GM19035 (cell line): Measurements from ENCODE around the gene ZBTB17.

Experiments
- ATAC-seq: cut with Tn5 transposase; IDR thresholded peaks from one replicate; pipeline ENCODE4 v1.9.1; 2021; ENCODE audit not compliant: unreplicated experiment

Gene ZBTB17

DNA sequence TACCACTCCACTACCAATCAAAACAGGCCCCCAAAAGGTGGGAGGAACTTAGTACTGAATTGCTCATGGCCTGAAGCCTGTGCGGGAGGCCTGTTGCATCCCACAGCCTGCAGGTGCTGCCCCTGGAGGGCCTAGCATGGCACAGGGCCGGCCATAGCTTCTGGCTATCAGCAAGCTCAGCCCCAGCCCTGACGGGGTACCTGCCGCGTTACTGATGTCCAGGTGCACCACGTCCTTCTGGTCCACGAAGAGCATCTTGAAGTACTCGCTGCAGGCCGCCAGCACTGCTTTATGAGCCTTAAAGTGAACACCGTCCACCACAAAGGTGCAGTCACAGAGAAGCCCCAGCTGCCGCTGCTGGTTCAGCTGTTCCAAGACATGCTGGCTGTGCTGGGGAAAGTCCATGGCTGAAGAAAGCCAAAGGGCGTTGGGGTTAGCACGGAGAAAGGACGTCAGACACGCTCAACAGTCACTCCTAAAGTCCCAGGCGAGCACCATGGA is 27.8 kb downstream of the ZBTB17 start:
- ATAC-seq, result no peak

DNA sequence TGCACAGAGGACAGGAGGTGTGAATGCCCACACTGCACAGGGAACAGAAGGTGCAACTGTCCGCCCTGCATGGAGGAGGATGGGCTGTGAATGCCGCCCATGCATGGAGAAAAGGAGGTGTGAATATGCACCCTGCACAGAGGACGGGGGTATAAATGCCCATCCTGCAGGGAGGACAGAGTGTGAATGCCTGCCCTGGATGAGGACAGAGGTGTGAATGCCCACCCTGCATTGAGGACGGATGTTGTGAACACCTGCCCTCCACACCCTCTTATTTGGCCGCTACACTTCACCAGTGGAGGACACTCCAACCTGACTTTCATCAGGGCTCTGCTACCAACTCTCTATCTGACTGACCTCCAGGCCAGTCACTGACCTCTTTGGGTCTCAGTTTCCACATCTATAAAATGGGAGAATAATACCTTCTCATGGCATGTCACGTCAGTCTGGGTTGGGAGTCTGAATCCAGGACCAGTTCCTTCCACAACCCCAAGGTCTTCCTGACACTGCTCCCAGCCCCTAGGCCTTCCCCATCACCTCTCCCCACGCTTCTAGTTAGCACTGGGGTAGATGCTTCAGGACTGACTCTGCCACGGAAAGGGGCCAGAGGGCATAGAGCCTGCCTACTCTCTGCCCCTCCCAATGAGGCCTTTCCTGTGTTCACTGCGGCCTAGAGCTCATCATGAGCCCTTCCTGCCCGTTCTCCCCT is 28.4 kb downstream of the ZBTB17 start:
- ATAC-seq, result no peak

- ATAC-seq, result no peak
These were observed 29.1 kb downstream of the ZBTB17 start for GRCh38 chr1:15946571-15947381.

- ATAC-seq, result no peak
These were observed 30.0 kb downstream of the ZBTB17 start for GRCh38 chr1:15945832-15946448.

DNA sequence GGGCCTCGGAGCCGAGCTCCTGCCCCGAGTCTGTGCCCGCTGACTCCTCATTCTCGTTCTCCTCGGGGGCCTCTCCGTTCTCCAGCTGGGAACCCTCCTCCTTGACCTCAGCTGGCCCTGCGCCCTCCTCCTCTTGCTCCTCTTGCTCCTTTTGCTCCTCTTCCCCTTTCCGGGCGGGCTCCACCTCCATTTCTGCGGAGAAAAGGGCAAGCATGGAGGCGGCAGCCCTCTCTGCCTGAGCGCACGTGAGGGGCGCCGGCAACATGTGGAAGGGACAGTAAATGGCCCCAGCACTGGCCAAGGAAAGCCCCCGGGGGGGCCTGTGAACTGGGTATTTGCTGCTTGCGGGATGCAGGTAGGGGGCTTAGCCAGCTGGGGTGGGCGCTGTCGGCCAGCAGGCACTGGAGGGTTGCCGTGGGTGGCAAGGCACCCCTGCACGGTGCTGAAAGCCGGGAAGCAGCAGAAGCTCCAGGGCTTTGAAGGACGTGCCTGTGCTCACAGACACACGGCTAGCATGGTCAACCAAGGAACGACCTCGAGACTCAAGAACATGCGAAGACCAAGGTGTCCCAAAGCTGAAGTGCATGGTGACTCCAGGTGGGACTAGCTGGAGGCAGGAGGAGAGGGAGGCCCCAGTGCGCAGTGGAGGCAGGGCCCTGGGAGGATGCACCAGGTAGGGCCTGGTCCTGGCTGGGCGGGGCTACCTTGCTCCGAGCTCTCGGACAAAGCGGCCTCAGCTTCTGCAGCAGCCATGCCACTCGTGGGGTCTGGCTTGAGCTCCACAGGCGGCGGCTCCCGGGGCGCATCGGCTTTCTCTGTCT is 30.7 kb downstream of the ZBTB17 start:
- ATAC-seq, result no peak

DNA sequence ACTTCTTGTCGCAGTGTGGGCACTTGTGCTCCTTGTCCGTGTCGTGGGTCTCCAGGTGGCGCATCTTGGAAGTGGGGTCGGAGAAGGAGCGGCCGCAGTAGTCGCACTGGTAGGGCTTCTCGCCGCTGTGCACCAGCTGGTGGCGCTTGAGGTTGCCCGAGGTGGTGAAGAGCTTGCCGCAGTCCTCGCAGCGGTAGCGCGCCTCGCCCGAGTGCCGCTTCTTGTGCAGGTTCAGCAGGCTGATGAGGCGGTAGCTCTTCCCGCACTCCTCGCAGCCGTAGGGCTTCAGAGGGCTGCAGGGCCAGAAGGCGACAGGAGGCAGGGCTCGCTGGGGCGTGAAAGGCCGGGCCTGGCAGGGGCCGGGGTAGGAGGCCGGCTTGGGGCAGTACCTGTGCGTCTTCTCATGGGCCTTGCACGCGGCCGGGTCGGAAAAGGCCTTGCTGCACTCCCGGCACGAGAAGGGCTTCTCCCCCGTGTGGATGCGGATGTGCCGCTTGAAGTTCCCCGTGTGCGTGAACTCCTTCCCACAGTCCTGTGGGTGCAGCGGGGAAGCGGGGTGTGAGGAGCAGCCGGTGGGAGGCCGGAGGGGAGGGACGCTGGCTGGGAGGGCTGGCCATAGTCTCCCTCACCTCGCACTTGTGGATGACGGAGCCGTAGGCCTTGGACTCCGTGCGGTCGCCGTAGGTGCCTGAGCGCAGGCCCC is 31.4 kb downstream of the ZBTB17 start:
- no peak for ATAC-seq

DNA sequence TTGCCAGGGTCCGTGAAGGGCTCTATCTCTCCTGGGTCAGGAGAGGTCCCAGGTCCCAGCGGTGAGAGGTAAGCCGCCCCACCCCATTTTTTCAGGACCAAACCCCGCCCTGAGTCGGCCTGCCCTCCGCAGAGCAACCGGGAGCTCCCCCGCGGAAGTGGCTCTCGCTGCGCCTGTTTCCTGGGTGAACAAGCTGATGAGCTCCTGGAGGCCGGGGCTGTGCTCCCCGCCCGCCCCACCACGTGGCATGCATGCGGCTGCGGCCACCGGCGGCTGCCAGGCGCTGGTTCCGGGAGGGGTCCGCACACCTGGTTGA is 32.0 kb downstream of the ZBTB17 start:
- no peak for ATAC-seq

- no peak for ATAC-seq
These were observed 32.4 kb downstream of the ZBTB17 start for GRCh38 chr1:15943328-15943991.

- no peak for ATAC-seq
These were observed 33.1 kb downstream of the ZBTB17 start for GRCh38 chr1:15942661-15943327.

GRCh38 chr1:15941899-15942660 is 33.8 kb downstream of the ZBTB17 start:
- no peak for ATAC-seq

- no peak for ATAC-seq
These were observed 34.7 kb downstream of the ZBTB17 start for GRCh38 chr1:15941044-15941840.

- ATAC-seq, result no peak
These were observed 35.5 kb downstream of the ZBTB17 start for GRCh38 chr1:15940110-15941043.

DNA sequence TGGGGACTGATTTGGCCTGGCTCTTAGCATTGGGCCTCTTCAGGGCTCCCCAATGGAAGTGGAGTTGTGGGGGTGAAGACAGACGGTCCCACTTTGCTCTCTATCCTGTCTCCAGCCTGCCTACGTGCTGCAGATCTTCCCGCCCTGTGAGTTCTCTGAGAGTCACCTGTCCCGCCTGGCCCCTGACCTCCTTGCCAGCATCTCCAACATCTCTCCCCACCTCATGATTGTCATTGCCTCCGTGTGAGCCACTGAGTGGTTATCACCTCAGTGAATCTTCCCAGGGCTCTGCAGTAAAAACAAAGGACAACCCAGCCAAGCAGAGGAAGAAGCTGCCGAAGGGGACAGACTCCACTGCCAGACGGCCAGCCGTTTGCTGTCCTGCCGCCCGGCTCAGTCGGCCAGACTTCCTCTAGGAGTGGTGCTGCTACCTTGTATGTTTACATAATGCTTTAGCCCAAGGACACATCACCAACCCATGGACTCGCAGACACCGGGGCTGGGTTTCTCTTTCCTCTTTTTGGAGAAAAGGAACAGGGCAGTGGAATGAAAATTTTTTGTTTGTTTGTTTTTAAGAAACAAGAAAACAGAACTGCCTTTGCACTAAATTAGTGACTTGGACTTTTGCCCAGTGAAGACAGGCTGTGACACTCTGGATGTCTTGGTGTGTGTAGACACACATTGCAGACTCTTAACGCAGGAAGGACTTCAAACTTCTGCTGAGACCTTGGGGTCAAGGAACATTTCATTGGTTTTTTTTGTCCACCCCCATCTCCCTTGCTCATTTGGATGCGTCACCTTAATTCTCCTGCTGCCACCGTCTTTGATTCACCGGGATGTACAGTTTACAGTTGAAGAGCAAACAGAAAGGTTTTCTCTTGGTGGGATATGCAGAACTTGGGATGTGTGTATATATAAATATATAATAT is 36.5 kb downstream of the ZBTB17 start:
- ATAC-seq, result no peak

DNA sequence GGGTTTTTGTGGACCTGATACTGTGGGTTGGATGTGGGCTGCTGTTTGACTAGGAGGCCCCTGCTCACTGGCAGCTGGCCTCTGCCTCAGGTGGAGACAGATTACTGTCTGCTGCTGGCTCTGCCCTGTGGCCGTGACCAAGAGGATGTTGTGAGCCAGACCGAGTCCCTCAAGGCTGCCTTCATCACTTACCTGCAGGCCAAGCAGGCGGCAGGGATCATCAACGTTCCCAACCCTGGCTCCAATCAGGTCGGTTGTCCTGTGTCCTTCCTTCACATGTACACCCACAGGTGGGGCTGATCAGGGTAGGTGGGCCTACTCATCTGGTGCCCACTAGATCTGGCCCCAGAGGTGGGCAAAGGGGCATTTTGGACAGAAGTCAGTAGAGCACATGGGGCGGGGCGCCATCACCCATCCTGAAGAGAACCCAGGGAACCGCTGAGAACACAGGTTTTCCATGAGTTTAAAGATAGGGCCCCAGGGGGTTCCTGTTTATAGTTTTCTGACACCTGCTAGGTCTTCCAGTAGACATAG is 37.2 kb downstream of the ZBTB17 start:
- no peak for ATAC-seq

DNA sequence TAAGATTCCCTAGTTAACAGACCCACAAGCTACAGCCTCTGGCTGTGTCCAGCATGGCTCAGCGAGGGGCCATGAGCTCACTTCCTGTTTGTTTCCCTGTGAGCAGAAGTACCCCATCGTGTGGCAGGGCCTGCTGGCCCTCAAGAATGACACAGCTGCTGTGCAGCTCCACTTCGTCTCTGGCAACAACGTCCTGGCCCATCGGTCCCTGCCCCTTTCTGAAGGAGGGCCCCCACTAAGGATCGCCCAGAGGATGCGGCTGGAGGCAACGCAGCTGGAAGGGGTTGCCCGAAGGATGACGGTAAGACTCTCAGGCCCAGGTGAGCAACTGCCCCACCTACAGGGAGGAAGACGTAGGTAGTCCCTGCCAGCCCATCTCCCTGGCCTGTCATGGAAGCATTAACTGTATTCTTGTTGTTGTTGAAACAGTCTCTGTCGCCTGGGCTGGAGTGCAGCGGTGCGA is 38.2 kb downstream of the ZBTB17 start:
- no peak for ATAC-seq
